ENCODE data around the gene MIX23. TPM values are rescaled to one million over a fixed set of nuclear protein-coding genes. Genes with fewer than 3 reads are reported as not detected.

MIX23 gene
- total RNA-seq, result 100 to 1,000 TPM; 183 to 197 TPM

GRCh38 chr3:122382888-122383666 is at the start of gene MIX23:
Gene MIX23 (minus strand): TSS chr3:122383231. CDS start chr3:122383224, 7 bp downstream.
- POLR2A ChIA-PET, result interaction anchor here (0.6 to 1.4 kb wide), 5 partner anchors 15 to 836 kb away, joined by 4 to 8 read pairs (median 4); partner anchors contain the start of gene WDR5B

GRCh38 chr3:122430371-122430770 is 47.3 kb upstream of the MIX23 start:
- CTCF ChIA-PET, result no interaction called here
- POLR2A ChIA-PET, result no interaction called here

More at GRCh38 chr3:122382888-122383666, at the start of gene MIX23:
- CTCF ChIA-PET, result interaction anchor here (0.8 to 1.7 kb wide), 6 partner anchors 10 to 836 kb away, joined by 3 to 8 read pairs (median 3); no protein-coding TSS in a partner anchor

GRCh38 chr3:122427857-122428471 is 44.9 kb upstream of the MIX23 start:
- ChIA-PET CTCF (no interaction called here), POLR2A (no interaction called here)

GRCh38 chr3:122421836-122422235 is 38.8 kb upstream of the MIX23 start:
- ChIA-PET POLR2A (interaction anchor here (0.7 kb wide), 1 partner anchor 11 kb away, joined by 7 read pairs; no protein-coding TSS in a partner anchor), CTCF (no interaction called here)

GRCh38 chr3:122421101-122421500 is 38.1 kb upstream of the MIX23 start:
- CTCF ChIA-PET, result no interaction called here
- POLR2A ChIA-PET, result interaction anchor here (0.6 to 0.7 kb wide), 3 partner anchors 11 to 259 kb away, joined by 3 to 7 read pairs (median 7); partner anchors contain the start of genes KPNA1 and PARP14

- ChIA-PET POLR2A (interaction anchor here (1.2 to 2.5 kb wide), 3 partner anchors 33 to 264 kb away, joined by 4 to 15 read pairs (median 10); partner anchors contain the start of genes FAM162A, KPNA1 and PARP14), CTCF (interaction anchor here (1.2 kb wide), 1 partner anchor 24 kb away, joined by 5 read pairs; no protein-coding TSS in a partner anchor)
Observed at GRCh38 chr3:122416966-122417365, 33.9 kb upstream of the MIX23 start.

- ChIA-PET POLR2A (interaction anchor here (0.5 to 2.5 kb wide), 7 partner anchors 23 to 265 kb away, joined by 3 to 15 read pairs (median 4); partner anchors contain the start of genes FAM162A, KPNA1 and PARP14), CTCF (interaction anchor here (0.5 to 1.7 kb wide), 4 partner anchors 9 to 575 kb away, joined by 3 to 7 read pairs (median 6); partner anchors contain the start of gene FAM162A)
Observed at GRCh38 chr3:122415762-122416654, 33.0 kb upstream of the MIX23 start, which contains the start of gene WDR5B. Gene WDR5B (minus strand): TSS chr3:122416062. CDS start chr3:122415528, 534 bp downstream.

- POLR2A ChIA-PET, result interaction anchor here (0.5 to 2.5 kb wide), 5 partner anchors 31 to 264 kb away, joined by 3 to 15 read pairs (median 4); partner anchors contain the start of genes FAM162A and KPNA1
- CTCF ChIA-PET, result interaction anchor here (0.5 to 1.7 kb wide), 3 partner anchors 8 to 574 kb away, joined by 3 to 7 read pairs (median 6); partner anchors contain the start of gene FAM162A
Observed at GRCh38 chr3:122415104-122415744, 32.2 kb upstream of the MIX23 start.

GRCh38 chr3:122414391-122414790 is 31.4 kb upstream of the MIX23 start:
- POLR2A ChIA-PET, result no interaction called here
- CTCF ChIA-PET, result no interaction called here

- ChIA-PET CTCF (no interaction called here), POLR2A (no interaction called here)
Observed at GRCh38 chr3:122410639-122411038, 27.6 kb upstream of the MIX23 start.

GRCh38 chr3:122410111-122410510 is 27.1 kb upstream of the MIX23 start:
- CTCF ChIA-PET, result no interaction called here
- POLR2A ChIA-PET, result no interaction called here

GRCh38 chr3:122409446-122409845 is 26.4 kb upstream of the MIX23 start:
- CTCF ChIA-PET, result no interaction called here
- POLR2A ChIA-PET, result no interaction called here

- ChIA-PET CTCF (interaction anchor here (0.7 kb wide), 1 partner anchor 24 kb away, joined by 3 read pairs; the partner anchor contains the start of gene FAM162A), POLR2A (interaction anchor here (0.7 kb wide), 1 partner anchor 24 kb away, joined by 3 read pairs; no protein-coding TSS in a partner anchor)
Observed at GRCh38 chr3:122407946-122408345, 24.9 kb upstream of the MIX23 start.

GRCh38 chr3:122406198-122406597 is 23.2 kb upstream of the MIX23 start:
- ChIA-PET POLR2A (no interaction called here), CTCF (interaction anchor here (0.8 to 1.8 kb wide), 2 partner anchors 10 to 22 kb away, joined by 3 to 6 read pairs; partner anchors contain the start of genes FAM162A and WDR5B)

- POLR2A ChIA-PET, result no interaction called here
Observed at GRCh38 chr3:122405015-122405414, 22.0 kb upstream of the MIX23 start.

GRCh38 chr3:122403489-122403888 is 20.5 kb upstream of the MIX23 start:
- POLR2A ChIA-PET, result no interaction called here

More at GRCh38 chr3:122405015-122405414, 22.0 kb upstream of the MIX23 start:
- CTCF ChIA-PET, result interaction anchor here (1.0 kb wide), 1 partner anchor 12 kb away, joined by 3 read pairs; no protein-coding TSS in a partner anchor

GRCh38 chr3:122398920-122399319 is 15.9 kb upstream of the MIX23 start:
- CTCF ChIA-PET, result no interaction called here

More at GRCh38 chr3:122403489-122403888, 20.5 kb upstream of the MIX23 start:
- CTCF ChIA-PET, result no interaction called here

GRCh38 chr3:122397201-122397600 is 14.2 kb upstream of the MIX23 start:
- ChIA-PET CTCF (no interaction called here), POLR2A (no interaction called here)

More at GRCh38 chr3:122398920-122399319, 15.9 kb upstream of the MIX23 start:
- POLR2A ChIA-PET, result no interaction called here

Data from activated CD8-positive, alpha-beta memory T cell treated with anti-CD3 and anti-CD28 coated beads for 36 hours (primary cell).